WERI-Rb-1 (cell line): ENCODE data around the gene SLC6A8.

ENCODE experiments used
- DNase-seq: peaks from one replicate; pipeline ENCODE4 v3.0.0-alpha.2; 2020
- H3K27ac ChIP-seq: fragments of 250-450 bp; sonication (Bioruptor Pico); 2 replicates; pipeline ENCODE4 v1.5.1; 2020; ENCODE audit warnings: mild to moderate bottlenecking, moderate library complexity
- H3K27me3 ChIP-seq: fragments of 250-450 bp; sonication (Bioruptor Pico); 2 replicates; pipeline ENCODE4 v1.5.1; 2021; ENCODE audit warnings: mild to moderate bottlenecking, low read depth, moderate library complexity; ENCODE audit not compliant: insufficient read depth, severe bottlenecking
- H3K36me3 ChIP-seq: fragments of 250-450 bp; sonication (Bioruptor Pico); 2 replicates; pipeline ENCODE4 v1.5.1; 2020; ENCODE audit warnings: mild to moderate bottlenecking, moderate library complexity
- H3K4me3 ChIP-seq: 2 replicates; pipeline ENCODE4 v1.5.1; 2011; ENCODE audit warnings: low read depth, mild to moderate bottlenecking, control low read depth, low read length
- H3K9me3 ChIP-seq: fragments of 250-450 bp; sonication (Bioruptor Pico); 2 replicates; pipeline ENCODE4 v1.5.1; 2021; ENCODE audit warnings: mild to moderate bottlenecking, moderate library complexity; ENCODE audit not compliant: severe bottlenecking
- TF ChIP-seq, protein P1 (sequence below): IDR thresholded peaks from 2 replicates; pipeline ENCODE4 v1.5.1; 2011; ENCODE audit warnings: low read depth, mild to moderate bottlenecking, control low read depth, inconsistent platforms, low read length

The SLC6A8 gene

DNA sequence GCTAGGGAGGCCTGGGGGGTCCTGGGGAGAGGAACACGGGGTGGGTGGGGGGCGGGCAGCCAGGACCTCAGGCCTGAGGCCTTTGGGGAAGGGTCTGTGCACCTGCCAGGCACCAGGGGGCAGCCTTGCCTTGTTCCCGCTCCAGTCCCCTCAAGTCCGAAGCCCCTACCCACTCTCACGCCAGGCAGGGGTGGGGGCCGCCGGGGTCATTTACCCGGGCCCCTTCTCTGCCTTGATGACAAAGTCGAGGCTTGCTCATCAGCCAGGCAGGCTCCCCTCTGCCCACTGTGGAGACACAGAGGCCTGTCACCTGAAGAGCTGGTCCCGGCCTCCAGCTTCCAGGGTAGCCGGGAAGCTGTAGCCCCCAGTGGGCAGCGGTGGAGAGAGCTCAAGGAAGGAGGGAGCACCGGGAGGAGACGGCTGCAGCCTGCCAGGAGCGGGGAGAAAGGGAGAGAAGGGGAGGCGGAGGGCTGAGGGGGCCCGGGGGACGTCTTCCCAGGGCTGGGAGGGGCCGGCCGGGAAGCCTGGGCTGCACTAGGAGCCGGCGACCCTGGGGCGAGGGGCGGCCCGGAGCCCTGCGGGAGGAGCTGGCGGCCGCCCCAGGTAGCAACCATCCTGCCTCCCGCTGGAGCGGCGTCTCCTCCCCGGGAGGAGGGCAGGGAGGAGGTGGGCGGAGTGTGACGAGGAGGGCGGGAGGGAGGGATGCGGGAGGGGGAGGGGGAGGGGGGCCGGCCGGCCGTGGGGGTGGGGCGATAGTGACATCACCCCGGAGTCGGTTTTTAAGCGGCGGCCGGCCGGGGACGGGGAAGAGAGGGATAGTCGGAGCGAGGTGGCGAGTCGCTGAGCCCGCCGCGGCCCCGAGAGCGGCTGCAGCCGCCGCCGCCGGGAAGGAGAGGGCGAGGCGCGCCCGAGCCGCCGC lies at the start of gene SLC6A8:
Gene SLC6A8, plus strand, starts transcription at position 806 of the 919 bp plus-strand sequence. CDS start 649 bp downstream, outside the sequence.
- Histone ChIP-seq H3K36me3 (peaks cover 39% of the 10 kb centered on the region), H3K27ac (peak within 1 kb of the TSS; percentile 99), H3K4me3 (peak within 1 kb of the TSS; percentile 64), H3K27me3 (peaks cover 8% of the 10 kb centered on the region), H3K9me3 (peaks cover 10% of the 10 kb centered on the region)
- TF ChIP-seq, protein P1, sequence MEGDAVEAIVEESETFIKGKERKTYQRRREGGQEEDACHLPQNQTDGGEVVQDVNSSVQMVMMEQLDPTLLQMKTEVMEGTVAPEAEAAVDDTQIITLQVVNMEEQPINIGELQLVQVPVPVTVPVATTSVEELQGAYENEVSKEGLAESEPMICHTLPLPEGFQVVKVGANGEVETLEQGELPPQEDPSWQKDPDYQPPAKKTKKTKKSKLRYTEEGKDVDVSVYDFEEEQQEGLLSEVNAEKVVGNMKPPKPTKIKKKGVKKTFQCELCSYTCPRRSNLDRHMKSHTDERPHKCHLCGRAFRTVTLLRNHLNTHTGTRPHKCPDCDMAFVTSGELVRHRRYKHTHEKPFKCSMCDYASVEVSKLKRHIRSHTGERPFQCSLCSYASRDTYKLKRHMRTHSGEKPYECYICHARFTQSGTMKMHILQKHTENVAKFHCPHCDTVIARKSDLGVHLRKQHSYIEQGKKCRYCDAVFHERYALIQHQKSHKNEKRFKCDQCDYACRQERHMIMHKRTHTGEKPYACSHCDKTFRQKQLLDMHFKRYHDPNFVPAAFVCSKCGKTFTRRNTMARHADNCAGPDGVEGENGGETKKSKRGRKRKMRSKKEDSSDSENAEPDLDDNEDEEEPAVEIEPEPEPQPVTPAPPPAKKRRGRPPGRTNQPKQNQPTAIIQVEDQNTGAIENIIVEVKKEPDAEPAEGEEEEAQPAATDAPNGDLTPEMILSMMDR: peak; percentile 70
- DNase-seq: peak; percentile 91

DNA sequence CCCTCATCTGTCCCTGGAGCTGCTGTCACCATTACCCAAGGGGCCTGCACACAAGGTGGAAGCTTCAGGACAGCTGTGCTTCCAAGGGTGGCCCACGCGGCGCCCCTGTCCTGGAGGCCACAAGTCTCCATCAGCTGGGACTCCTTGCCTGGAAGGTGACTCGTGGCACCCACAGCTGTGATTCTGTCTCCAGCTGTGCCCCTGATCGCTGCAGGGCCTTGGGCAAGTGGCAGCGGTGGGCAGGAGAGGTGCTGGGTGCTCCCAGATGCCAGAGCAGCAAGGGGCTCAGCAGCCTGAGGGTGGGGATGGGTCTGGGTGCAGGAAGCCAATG lies 49.7 kb upstream of the SLC6A8 start:
- no peak overlapping the region for H3K4me3 ChIP-seq
- TF ChIP-seq, protein P1: no peak
- no peaks in the 10 kb centered on the region for H3K9me3 ChIP-seq
- H3K36me3 ChIP-seq: no peaks in the 10 kb centered on the region
- DNase-seq: no peak
- no peak overlapping the region for H3K27ac ChIP-seq
- peaks cover 30% of the 10 kb centered on the region for H3K27me3 ChIP-seq

DNA sequence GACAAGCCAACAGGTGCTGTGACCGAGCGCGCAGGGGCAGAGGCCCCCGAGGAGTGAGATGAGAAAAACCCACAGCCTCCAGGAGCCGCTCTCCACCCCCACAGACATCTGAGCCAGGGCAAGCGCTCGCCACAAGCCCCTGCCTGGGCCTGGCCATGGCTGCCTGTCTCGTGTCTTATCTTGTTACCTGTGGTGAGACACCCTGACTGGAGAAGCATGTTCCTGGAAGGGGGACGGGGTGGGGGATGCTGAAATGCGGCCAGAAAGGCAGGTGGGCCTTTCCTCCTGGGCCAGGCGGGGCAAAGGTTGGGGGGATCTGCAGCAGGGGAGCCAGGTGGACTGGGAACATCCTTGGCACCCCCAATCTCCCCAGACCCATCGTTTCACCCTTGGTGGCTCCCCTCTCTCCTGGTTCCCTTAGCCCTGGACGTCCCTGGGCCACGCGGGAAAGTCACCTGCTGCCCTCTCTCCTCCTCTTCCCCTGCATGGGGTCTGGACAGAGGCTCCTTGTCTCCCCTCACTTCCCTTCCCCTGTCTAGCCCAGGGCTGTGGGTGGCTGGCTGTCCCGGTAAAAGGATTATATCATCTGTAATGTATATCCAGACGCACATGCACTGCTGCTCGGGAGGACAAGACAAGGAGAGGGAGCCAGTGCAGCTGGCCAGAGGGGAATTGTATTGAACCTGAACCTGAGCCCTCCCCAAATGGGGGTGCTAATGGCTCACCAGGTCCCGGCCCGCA lies 49.1 kb upstream of the SLC6A8 start:
- TF ChIP-seq, protein P1: no peak

DNA sequence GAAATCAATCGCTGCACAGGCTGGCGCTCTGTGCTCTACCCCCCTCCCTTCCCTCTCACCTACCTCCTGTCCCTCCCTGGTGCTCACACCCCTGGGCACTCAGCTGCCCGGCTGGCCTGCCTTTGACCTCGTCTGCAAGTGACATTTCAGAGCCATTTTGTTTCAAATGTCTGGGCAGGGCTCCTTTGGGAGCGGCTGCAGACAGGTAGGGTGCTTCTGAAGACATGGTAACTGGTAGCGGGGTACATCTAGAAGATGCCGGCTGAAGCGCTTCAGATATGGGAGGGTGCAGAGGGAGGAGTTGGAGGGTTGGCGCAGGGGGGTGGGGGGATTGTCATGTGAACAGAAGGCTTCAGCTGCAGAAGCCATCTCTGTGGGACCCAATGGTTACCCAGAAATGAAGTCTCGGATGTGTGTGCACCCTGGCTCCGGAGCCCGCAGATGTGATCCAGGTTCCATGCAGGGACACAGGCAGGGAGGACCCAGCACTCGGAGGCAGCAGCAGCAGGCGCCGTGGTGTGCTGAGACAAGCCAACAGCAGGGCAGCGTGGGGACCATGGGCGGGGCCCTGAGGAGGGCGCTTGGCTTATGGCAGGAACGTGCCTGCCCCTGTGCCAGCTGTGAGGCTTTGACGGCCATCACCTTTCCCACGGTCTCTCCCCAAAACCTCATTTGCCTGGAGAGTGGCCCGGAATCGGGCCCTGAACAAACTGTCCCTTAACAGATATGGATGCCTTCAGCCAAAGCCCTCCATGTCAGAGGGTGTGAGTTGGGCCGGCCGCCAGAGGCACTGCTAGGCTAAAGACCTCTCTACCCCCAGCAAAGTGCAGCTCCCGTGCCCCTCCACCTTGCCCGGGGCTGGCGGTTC lies 48.3 kb upstream of the SLC6A8 start:
- Histone ChIP-seq H3K27ac (no peak overlapping the region), H3K27me3 (peaks cover 36% of the 10 kb centered on the region), H3K9me3 (no peaks in the 10 kb centered on the region), H3K36me3 (no peaks in the 10 kb centered on the region), H3K4me3 (no peak overlapping the region)
- no peak for DNase-seq
- TF ChIP-seq, protein P1: no peak

More for the DNA sequence above, 49.1 kb upstream of the SLC6A8 start:
- peaks cover 34% of the 10 kb centered on the region for H3K27me3 ChIP-seq
- no peaks in the 10 kb centered on the region for H3K36me3 ChIP-seq
- DNase-seq: peak; percentile 20
- H3K4me3 ChIP-seq: no peak overlapping the region
- no peak overlapping the region for H3K27ac ChIP-seq
- no peaks in the 10 kb centered on the region for H3K9me3 ChIP-seq

DNA sequence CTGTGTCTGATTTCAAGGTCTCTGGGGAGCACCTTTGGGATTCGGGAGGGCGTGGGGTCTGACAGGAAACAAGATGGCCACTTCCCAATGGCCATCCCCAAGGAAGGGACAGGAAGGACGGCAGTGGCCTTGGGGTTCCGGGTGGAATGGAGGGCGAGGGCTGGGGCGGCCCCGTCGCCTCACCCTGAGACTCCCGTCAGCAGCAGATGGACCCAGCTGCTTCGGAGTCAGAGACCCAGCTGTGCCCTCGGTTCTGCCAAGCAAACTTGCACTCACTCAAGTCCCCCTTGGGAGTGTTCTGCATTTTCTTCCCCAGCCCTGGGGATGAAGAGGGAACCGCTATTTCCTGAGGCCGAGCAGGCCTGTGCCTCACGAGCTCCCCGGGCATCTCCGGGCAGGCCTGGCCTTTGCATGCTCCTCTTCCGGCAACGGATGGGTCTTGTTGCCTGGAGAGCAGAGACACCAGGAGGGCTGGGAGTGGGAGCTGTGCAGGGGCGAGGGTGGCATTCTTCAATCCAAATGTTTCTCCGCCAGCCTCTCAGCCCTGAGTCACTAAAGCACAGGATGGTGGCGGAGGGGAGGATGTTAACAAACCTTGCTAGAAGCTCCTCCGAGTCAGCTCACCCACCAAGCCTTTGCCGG lies 47.6 kb upstream of the SLC6A8 start:
- TF ChIP-seq, protein P1: no peak
- DNase-seq: no peak
- Histone ChIP-seq H3K36me3 (no peaks in the 10 kb centered on the region), H3K27ac (no peak overlapping the region), H3K4me3 (no peak overlapping the region), H3K9me3 (no peaks in the 10 kb centered on the region), H3K27me3 (peaks cover 36% of the 10 kb centered on the region)
